KBM-7 (cell line): ENCODE results near the gene POLR2A.

Experiments
- DNase-seq: peaks from one replicate; pipeline ENCODE4 v3.0.0-alpha.2; 2015
- in situ Hi-C: fragments of 300-500 bp; cut with MboI; formaldehyde crosslinking; loops from 2 replicates; pipeline ENCODE4 v1.14.3; 2020; ENCODE audit warnings: low sequenced_read_pairs, low pct_unique_long_range_greater_than_20kb, mixed read lengths

Gene POLR2A

GRCh38 chr17:7497636-7498035 is 13.5 kb downstream of the POLR2A start:
- in situ Hi-C loops = no loop called here
- DNase-seq = no peak

GRCh38 chr17:7499161-7499560 is 15.0 kb downstream of the POLR2A start:
- DNase-seq = no peak
- in situ Hi-C loops = no loop called here

GRCh38 chr17:7501729-7502128 is 17.6 kb downstream of the POLR2A start:
- in situ Hi-C loops = no loop called here
- DNase-seq = no peak

- no peak for DNase-seq
- in situ Hi-C loops = no loop called here
Measured at GRCh38 chr17:7502171-7502847, 18.1 kb downstream of the POLR2A start.

- in situ Hi-C loops = no loop called here
- DNase-seq = peak; percentile 26
Measured at GRCh38 chr17:7502987-7503386, 18.8 kb downstream of the POLR2A start.

- DNase-seq = no peak
- in situ Hi-C loops = no loop called here
Measured at GRCh38 chr17:7503521-7503920, 19.4 kb downstream of the POLR2A start.

GRCh38 chr17:7508145-7508544 is 24.0 kb downstream of the POLR2A start:
- no peak for DNase-seq

GRCh38 chr17:7508846-7509245 is 24.7 kb downstream of the POLR2A start:
- in situ Hi-C loops = no loop called here
- DNase-seq = no peak

More at GRCh38 chr17:7508145-7508544, 24.0 kb downstream of the POLR2A start:
- in situ Hi-C loops = no loop called here

GRCh38 chr17:7509937-7510336 is 25.8 kb downstream of the POLR2A start:
- DNase-seq = no peak
- in situ Hi-C loops = no loop called here

GRCh38 chr17:7511108-7511507 is 26.9 kb downstream of the POLR2A start:
- no peak for DNase-seq
- in situ Hi-C loops = no loop called here

- in situ Hi-C loops = no loop called here
- no peak for DNase-seq
Measured at GRCh38 chr17:7512105-7512504, 27.9 kb downstream of the POLR2A start.

GRCh38 chr17:7512824-7513540 is 28.8 kb downstream of the POLR2A start:
- in situ Hi-C loops = no loop called here
- no peak for DNase-seq

- in situ Hi-C loops = no loop called here
- DNase-seq = no peak
Measured at GRCh38 chr17:7513850-7514419, 29.8 kb downstream of the POLR2A start.

- no peak for DNase-seq
- in situ Hi-C loops = no loop called here
Measured at GRCh38 chr17:7515911-7516610, 31.9 kb downstream of the POLR2A start.

- in situ Hi-C loops = no loop called here
- peak; percentile 75 for DNase-seq
Measured at GRCh38 chr17:7523033-7523432, 38.9 kb downstream of the POLR2A start.

- in situ Hi-C loops = no loop called here
- no peak for DNase-seq
Measured at GRCh38 chr17:7528842-7529241, 44.7 kb downstream of the POLR2A start.

- in situ Hi-C loops = no loop called here
- no peak for DNase-seq
Measured at GRCh38 chr17:7530023-7530900, 46.1 kb downstream of the POLR2A start.

GRCh38 chr17:7538050-7538449 is 53.9 kb downstream of the POLR2A start:
- DNase-seq = no peak
- in situ Hi-C loops = no loop called here

GRCh38 chr17:7538891-7539545 is 54.9 kb downstream of the POLR2A start:
- in situ Hi-C loops = no loop called here
- no peak for DNase-seq
